Upper lobe of right lung (tissue), 1 donor: ENCODE data around the gene NUDT3. TPM values are rescaled to one million over a fixed set of nuclear protein-coding genes. Genes with fewer than 3 reads are reported as not detected.

Experiments used
- ATAC-seq: fragments of 200-7000 bp; cut with Tn5 transposase; one replicate; pipeline ENCODE4 v1.9.1; 2020; ENCODE audit warnings: mild to moderate bottlenecking, moderate library complexity
- DNase-seq: peaks from one replicate; pipeline ENCODE4 v3.0.0-alpha.2; 2020
- H3K27ac ChIP-seq: fragments of 200-600 bp; one replicate; pipeline ENCODE4 v1.8.0; 2022
- H3K27me3 ChIP-seq: fragments of 200-600 bp; one replicate; pipeline ENCODE4 v1.8.0; 2022; ENCODE audit warnings: mild to moderate bottlenecking
- H3K36me3 ChIP-seq: fragments of 200-600 bp; one replicate; pipeline ENCODE4 v1.8.0; 2022
- H3K4me1 ChIP-seq: fragments of 200-600 bp; one replicate; pipeline ENCODE4 v1.8.0; 2022
- H3K4me3 ChIP-seq: fragments of 200-600 bp; one replicate; pipeline ENCODE4 v1.8.0; 2022; ENCODE audit warnings: mild to moderate bottlenecking
- H3K9me3 ChIP-seq: fragments of 200-600 bp; one replicate; pipeline ENCODE4 v1.8.0; 2022
- intact Hi-C: fragments of 100-400 bp; cut with DNase I; formaldehyde crosslinking; loops from one replicate; pipeline ENCODE4 v1.11.0; 2022
- total RNA-seq: library from RNA; stranded (reverse); fragmentation: NEBNext Ultra II Directional; extraction: Animal tissue kit (Norgen Biotek cat#: 25700); gene quantifications from one replicate; pipeline ENCODE4 v1.2.1, GENCODE V29; 2021
- TF ChIP-seq, protein P1 (sequence below): fragments of 200-600 bp; IDR thresholded peaks from one replicate; pipeline ENCODE4 v1.8.0; 2022; ENCODE audit warnings: antibody characterized with exemption
- donor health status: DM: no; HTN: yes; CAD: no; lungs with severe emphysema.

Gene NUDT3
- total RNA-seq, 1 donor from 2014 or later, result 29.1 TPM

DNA sequence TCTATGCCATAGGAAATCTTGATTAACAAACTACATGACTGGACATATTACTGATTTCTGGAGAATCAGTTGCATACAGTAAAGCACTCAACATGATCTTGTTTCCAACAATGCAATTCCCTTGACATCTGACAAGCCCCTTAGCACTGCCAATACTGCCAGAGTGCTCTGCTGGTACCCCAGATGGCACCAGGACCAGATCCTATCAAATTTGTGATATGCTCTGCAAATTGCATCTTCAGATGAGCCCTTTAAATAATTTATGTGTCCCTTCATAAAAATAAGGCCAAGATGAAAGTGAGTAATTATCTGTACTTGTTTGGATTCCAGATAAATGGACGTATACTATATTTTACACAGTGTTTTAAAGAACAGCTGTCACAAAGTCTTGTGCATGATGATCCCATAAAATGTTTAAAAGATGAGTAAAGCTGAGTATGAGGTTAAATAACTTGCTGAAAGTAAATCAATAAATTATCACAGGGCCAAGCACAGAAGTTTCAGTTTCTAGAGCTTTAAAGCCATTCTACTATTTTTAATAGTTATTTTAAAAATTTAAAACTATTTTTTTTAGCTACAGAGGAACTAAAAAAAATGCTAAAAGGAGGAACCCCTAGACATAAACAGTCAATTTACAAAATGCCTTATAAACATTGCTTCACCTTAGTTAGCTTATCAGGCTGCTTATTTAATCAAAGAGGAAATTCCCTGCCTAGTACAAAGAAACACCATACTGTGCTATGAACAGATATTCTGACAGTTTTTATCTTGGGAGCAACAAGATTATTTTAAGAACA, 42.1 kb downstream of the NUDT3 start:
- TF ChIP-seq, protein P1, sequence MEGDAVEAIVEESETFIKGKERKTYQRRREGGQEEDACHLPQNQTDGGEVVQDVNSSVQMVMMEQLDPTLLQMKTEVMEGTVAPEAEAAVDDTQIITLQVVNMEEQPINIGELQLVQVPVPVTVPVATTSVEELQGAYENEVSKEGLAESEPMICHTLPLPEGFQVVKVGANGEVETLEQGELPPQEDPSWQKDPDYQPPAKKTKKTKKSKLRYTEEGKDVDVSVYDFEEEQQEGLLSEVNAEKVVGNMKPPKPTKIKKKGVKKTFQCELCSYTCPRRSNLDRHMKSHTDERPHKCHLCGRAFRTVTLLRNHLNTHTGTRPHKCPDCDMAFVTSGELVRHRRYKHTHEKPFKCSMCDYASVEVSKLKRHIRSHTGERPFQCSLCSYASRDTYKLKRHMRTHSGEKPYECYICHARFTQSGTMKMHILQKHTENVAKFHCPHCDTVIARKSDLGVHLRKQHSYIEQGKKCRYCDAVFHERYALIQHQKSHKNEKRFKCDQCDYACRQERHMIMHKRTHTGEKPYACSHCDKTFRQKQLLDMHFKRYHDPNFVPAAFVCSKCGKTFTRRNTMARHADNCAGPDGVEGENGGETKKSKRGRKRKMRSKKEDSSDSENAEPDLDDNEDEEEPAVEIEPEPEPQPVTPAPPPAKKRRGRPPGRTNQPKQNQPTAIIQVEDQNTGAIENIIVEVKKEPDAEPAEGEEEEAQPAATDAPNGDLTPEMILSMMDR, result no peak
- ATAC-seq (no peak), DNase-seq (no peak)
- Histone ChIP-seq H3K4me1 (peaks cover 24% of the 10 kb centered on the region), H3K36me3 (no peaks in the 10 kb centered on the region), H3K27me3 (no peaks in the 10 kb centered on the region), H3K9me3 (no peaks in the 10 kb centered on the region), H3K4me3 (no peak overlapping the region), H3K27ac (no peak overlapping the region)
- intact Hi-C loops, result no loop called here

DNA sequence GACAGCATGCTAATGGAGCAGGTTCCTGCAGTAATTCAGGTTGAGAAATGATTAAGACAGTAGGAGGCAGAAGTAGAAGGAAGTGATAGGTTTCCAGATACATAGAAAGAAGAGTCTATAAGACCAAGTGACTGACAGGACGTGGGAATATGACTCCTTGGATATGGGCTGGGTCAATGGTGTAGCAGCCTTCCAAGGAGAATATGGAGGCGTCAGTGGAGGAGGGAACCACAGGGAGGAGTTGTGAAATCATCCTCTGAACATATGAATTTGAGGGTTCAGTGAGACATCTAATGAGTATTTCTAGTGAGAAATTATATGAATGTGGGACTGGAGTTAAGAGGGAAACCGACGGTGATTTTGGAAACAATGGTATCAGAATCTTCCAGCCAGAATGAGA, 43.3 kb downstream of the NUDT3 start:
- H3K27ac ChIP-seq, result no peak overlapping the region
- H3K4me3 ChIP-seq, result no peak overlapping the region
- no peaks in the 10 kb centered on the region for H3K9me3 ChIP-seq
- ATAC-seq (peak; percentile 45), DNase-seq (no peak)
- peaks cover 31% of the 10 kb centered on the region for H3K4me1 ChIP-seq
- intact Hi-C loops, result no loop called here
- TF ChIP-seq, protein P1, result no peak
- no peaks in the 10 kb centered on the region for H3K36me3 ChIP-seq
- H3K27me3 ChIP-seq, result no peaks in the 10 kb centered on the region

DNA sequence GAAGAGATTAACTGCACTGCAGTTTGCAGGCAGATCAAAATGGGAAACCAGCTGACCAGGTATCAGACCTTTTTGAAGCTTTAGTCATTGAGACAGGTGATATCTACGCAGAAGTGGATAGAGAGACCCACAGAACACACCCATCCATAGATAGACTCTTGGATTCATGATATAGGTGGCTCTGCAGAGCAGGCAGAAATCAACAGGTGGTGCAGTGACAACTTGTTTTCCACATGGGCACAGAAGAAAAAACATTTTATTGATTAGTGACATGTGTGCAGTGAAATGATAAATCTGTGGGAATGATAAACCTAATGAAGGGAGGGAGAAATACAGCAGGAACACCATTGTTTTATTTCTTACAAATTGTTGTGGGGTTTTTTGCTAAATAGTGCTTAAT, 45.2 kb downstream of the NUDT3 start:
- no peaks in the 10 kb centered on the region for H3K27me3 ChIP-seq
- TF ChIP-seq, protein P1, result no peak
- no peak for ATAC-seq

DNA sequence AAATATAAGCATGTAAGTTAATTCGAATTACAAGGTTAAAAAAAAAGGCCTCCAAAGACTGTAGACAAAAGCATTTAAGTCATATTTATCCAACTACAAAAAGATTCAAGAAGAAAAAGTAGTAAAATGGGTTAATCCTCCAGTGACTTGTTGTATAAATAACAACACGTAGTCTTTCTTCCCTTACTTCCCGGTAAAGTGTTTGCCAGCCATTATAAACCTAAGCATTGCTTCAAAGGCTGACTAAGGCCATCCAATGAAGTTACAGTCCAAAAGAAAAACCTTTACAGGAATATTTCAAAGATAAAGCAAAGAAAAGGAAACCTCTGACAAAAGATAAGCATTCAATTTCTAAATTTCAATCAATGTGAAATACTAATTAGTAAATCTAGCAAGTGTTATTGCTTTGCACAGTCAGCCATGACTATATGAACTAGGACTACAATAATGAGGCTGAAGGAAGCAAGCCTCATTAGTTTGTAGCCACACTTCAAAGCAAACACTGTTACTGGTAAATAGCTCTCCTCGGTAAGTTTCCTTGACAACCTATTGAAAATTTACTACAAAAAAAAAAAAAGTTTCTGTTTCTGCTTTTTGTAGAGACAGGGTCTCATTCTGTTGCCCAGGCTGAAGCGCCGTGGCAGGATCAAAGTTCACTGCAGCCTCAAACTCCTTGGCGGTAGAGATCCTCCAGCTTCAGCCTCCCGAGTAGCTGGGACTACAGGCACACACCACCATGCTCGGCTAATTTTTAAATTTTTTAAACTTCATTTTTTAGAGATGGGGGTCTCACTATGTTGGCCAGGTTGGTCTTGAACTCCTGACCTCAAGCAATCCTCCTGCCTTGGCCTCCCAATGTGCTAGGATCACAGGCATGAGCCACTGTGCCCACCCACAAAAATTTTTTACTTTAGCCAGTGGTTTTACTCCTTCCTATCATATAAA, 46.0 kb downstream of the NUDT3 start:
- Histone ChIP-seq H3K27me3 (no peaks in the 10 kb centered on the region), H3K4me1 (peaks cover 35% of the 10 kb centered on the region), H3K4me3 (no peak overlapping the region), H3K36me3 (no peaks in the 10 kb centered on the region), H3K27ac (no peak overlapping the region), H3K9me3 (no peaks in the 10 kb centered on the region)
- ATAC-seq, result no peak
- TF ChIP-seq, protein P1, result no peak
- intact Hi-C loops, result no loop called here
- DNase-seq, result no peak

More for the DNA sequence above, 45.2 kb downstream of the NUDT3 start:
- Histone ChIP-seq H3K36me3 (no peaks in the 10 kb centered on the region), H3K27ac (no peak overlapping the region), H3K4me1 (peaks cover 38% of the 10 kb centered on the region), H3K4me3 (no peak overlapping the region), H3K9me3 (no peaks in the 10 kb centered on the region)
- DNase-seq, result no peak
- intact Hi-C loops, result no loop called here

DNA sequence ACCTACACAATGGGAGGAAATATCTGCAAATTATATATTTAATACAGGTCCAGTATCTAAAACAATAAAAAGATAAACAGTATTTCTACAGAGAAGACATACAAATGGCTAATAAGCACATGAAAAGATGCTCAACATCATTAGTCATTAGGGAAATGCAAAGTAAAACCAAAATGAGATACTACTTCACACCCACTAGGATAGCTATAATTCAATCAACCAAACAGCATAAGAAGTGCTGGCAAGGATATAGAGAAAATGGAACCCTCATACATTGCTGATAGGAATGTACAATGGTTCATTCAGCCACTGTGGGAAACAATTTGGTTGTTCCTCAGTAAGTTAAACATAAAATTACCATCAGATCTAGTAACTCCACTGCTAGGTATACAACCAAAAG, 48.7 kb downstream of the NUDT3 start:
- Histone ChIP-seq H3K27me3 (no peaks in the 10 kb centered on the region), H3K36me3 (no peaks in the 10 kb centered on the region), H3K4me3 (no peak overlapping the region), H3K9me3 (no peaks in the 10 kb centered on the region), H3K27ac (no peak overlapping the region), H3K4me1 (peaks cover 39% of the 10 kb centered on the region)
- ATAC-seq, result no peak
- DNase-seq, result no peak
- TF ChIP-seq, protein P1, result no peak
- intact Hi-C loops, result no loop called here
